K562 (cell line): ENCODE measurements around the gene HOXC10. TPM values are rescaled to one million over a fixed set of nuclear protein-coding genes. Genes with fewer than 3 reads are reported as not detected.

ENCODE experiments used
- ATAC-seq: fragments of 200-7000 bp; cut with Tn5 transposase; 3 replicates; pipeline ENCODE4 v1.9.1; 2020; ENCODE audit warnings: moderate library complexity
- BruUV-seq: library from RNA; stranded (reverse); fragments of 400-500 nt; replicated peaks from 2 replicates; lab custom pipeline; 2021; lab: Mats Ljungman, UMichigan
- CTCF ChIA-PET: fragments of 300-600 bp; formaldehyde crosslinking; extraction: SDS; loops from one replicate; lab custom pipeline; 2021; ENCODE audit warnings: low intra/inter-chr PET ratio; lab: Yijun Ruan, JAX
- POLR2A ChIA-PET: fragments of 300-600, 350-650 bp; sonication (Branson Sonifier 250); formaldehyde crosslinking; extraction: SDS; loops from one replicate; lab custom pipeline; 2021; ENCODE audit warnings: antibody characterized with exemption, inconsistent platforms; lab: Yijun Ruan, JAX
- DNase-seq, 4 experiments: peaks; one replicate each; pipeline versions ENCODE4 v3.0.0 to v3.0.0-alpha.2; 2011 to 2018; ENCODE audit warnings: low spot score in 3 of 4, mixed read lengths in 3 of 4; ENCODE audit errors: extremely low read depth in 1 of 4
- FAIRE-seq: peaks from 2 replicates; lab custom pipeline; 2011; peaks lifted over from hg19 to GRCh38; lab: Jason Lieb, UNC
- H2AFZ ChIP-seq: 2 replicates; pipeline ENCODE4 v1.6.0; 2011; ENCODE audit warnings: low read depth, low read length, control low read depth, inconsistent platforms
- H3K27ac ChIP-seq: fragments of 200-600 bp; 3 replicates; pipeline ENCODE4 v1.8.0; 2011; ENCODE audit warnings: low read depth, mild to moderate bottlenecking, control low read depth, inconsistent platforms, low read length, moderate library complexity, mixed read lengths; ENCODE audit errors: extremely low read depth
- H3K27me3 ChIP-seq, 2 experiments: fragments of 300-600 bp in 1 of 2; 2 replicates in 1 of 2; 3 replicates in 1 of 2; pipeline versions ENCODE4 v1.6.0 to v1.8.0; 2011; ENCODE audit warnings: inconsistent platforms in 2 of 2, low read length in 2 of 2, mild to moderate bottlenecking in 1 of 2, mixed read lengths in 1 of 2, moderate library complexity in 1 of 2; ENCODE audit not compliant: control insufficient read depth in 2 of 2, insufficient read depth in 2 of 2
- H3K36me3 ChIP-seq: fragments of 300-600 bp; 3 replicates; pipeline ENCODE4 v1.8.0; 2011; ENCODE audit warnings: mild to moderate bottlenecking, low read length, inconsistent platforms; ENCODE audit not compliant: control insufficient read depth, insufficient read depth
- H3K4me1 ChIP-seq, 2 experiments: fragments of 200-600 bp in 1 of 2; replicated peaks in 1 of 2; 2 replicates in 1 of 2; 3 replicates in 1 of 2; pipeline versions ENCODE4 v1.5.1 to v1.8.0; 2011; ENCODE audit warnings: inconsistent platforms in 2 of 2, low read length in 2 of 2, mild to moderate bottlenecking in 1 of 2, mixed read lengths in 1 of 2, moderate library complexity in 1 of 2; ENCODE audit not compliant: control insufficient read depth in 2 of 2, insufficient read depth in 2 of 2
- H3K4me2 ChIP-seq: 2 replicates; pipeline ENCODE4 v1.6.1; 2011; ENCODE audit warnings: low read length, control low read depth, inconsistent platforms, mixed read lengths; ENCODE audit not compliant: insufficient read depth
- H3K4me3 ChIP-seq: fragments of 200-600 bp; sonication (generic), shearing (Covaris generic); 2 replicates; pipeline ENCODE4 v1.5.1; 2016; ENCODE audit warnings: control low read depth, inconsistent platforms
- H3K79me2 ChIP-seq: fragments of 200-600 bp; 3 replicates; pipeline ENCODE4 v1.8.0; 2011; ENCODE audit warnings: low read length, inconsistent platforms; ENCODE audit not compliant: control insufficient read depth, insufficient read depth
- H3K9ac ChIP-seq, 2 experiments: 2 replicates each; pipeline versions ENCODE4 v1.6.0 to v1.6.1; 2011; ENCODE audit warnings: low read depth in 2 of 2, low read length in 2 of 2, control low read depth in 1 of 2, inconsistent platforms in 1 of 2, mild to moderate bottlenecking in 1 of 2, mixed read lengths in 1 of 2; ENCODE audit not compliant: insufficient read depth in 1 of 2
- H3K9me1 ChIP-seq: one replicate; pipeline ENCODE4 v1.6.0; 2011; ENCODE audit warnings: inconsistent platforms, mild to moderate bottlenecking, low read length, moderate library complexity; ENCODE audit not compliant: control insufficient read depth, insufficient read depth
- H3K9me3 ChIP-seq: replicated peaks from 2 replicates; pipeline ENCODE4 v1.5.1; 2011; ENCODE audit warnings: low read depth, low read length, inconsistent platforms; ENCODE audit not compliant: control insufficient read depth, insufficient read depth
- H4K20me1 ChIP-seq: replicated peaks from 2 replicates; pipeline ENCODE4 v1.6.1; 2011; ENCODE audit warnings: low read length, inconsistent platforms, mixed read lengths; ENCODE audit not compliant: control insufficient read depth, insufficient read depth
- NFE2L1 ChIP-seq: fragments of 450-650 bp; IDR thresholded peaks from 2 replicates; pipeline ENCODE4 v1.6.1; 2016; ENCODE audit warnings: missing genetic modification characterization, low read depth, mild to moderate bottlenecking, missing compliant biosample characterization, moderate library complexity, borderline replicate concordance
- WGBS: fragments of 100-300 bp; shearing (Covaris generic); methylation state at CpG from one replicate; pipeline ENCODE4 v1.1.6; 2016; ENCODE audit warnings: low coverage, mixed read lengths; ENCODE audit not compliant: insufficient coverage; ENCODE audit errors: missing lambda C conversion rate; 5-methylcytosine and 5-hydroxymethylcytosine counted together
- in situ Hi-C: fragments of 300-500 bp; cut with MboI; formaldehyde crosslinking; loops from 4 replicates; pipeline ENCODE4 v1.15.0; 2018; ENCODE audit warnings: inconsistent platforms, mixed read lengths
- intact Hi-C: fragments of 100-400 bp; cut with micrococcal nuclease; formaldehyde crosslinking; loops from 2 replicates; pipeline ENCODE4 v1.14.2; 2022
- polyA plus RNA-seq, 8 experiments: library from polyadenylated mRNA; depleted of rRNA in 4 of 8; stranded (reverse) in 5 of 8; unstranded in 3 of 8; fragments of >200 nt; fragmentation: Nextera tagmentation in 2 of 8; fragmentation: Illumina TruSeq in 1 of 8; extraction: Ambion mirVana in 2 of 8; extraction: Trizol in 1 of 8; gene quantifications; 2 replicates each; pipeline versions ENCODE4 v1.2.1 to v1.2.3, GENCODE V29; 2011 to 2014; ENCODE audit warnings: inconsistent platforms in 1 of 8, missing spikeins in 1 of 8
- total RNA-seq, 7 experiments: library from RNA; depleted of rRNA in 6 of 7; stranded (reverse); fragments of >200 nt in 6 of 7; fragmentation: Illumina TruSeq in 2 of 7; extraction: Trizol in 2 of 7; gene quantifications; 2 replicates each; pipeline versions ENCODE4 v1.2.1 to v1.2.3, GENCODE V29; 2011 to 2021; ENCODE audit warnings: low replicate concordance in 1 of 7
- TF ChIP-seq, protein P1 (sequence below), 2 experiments: fragments of 450-650 bp; IDR thresholded peaks; 2 replicates each; pipeline ENCODE4 v1.6.1; 2016
- TF ChIP-seq, protein P2 (sequence below): sonication (generic); formaldehyde crosslinking; IDR thresholded peaks from 2 replicates; pipeline ENCODE4 v1.8.1; 2023; ENCODE audit warnings: mild to moderate bottlenecking, missing genetic modification reagents

The HOXC10 gene
- total and polyA plus RNA-seq, 9 of the 15 experiments (the other 6 are each of a cell fraction or from before 2014, with no cell fraction given), result 0.13 to 0.77 (median 0.35) TPM; not detected in 2

DNA sequence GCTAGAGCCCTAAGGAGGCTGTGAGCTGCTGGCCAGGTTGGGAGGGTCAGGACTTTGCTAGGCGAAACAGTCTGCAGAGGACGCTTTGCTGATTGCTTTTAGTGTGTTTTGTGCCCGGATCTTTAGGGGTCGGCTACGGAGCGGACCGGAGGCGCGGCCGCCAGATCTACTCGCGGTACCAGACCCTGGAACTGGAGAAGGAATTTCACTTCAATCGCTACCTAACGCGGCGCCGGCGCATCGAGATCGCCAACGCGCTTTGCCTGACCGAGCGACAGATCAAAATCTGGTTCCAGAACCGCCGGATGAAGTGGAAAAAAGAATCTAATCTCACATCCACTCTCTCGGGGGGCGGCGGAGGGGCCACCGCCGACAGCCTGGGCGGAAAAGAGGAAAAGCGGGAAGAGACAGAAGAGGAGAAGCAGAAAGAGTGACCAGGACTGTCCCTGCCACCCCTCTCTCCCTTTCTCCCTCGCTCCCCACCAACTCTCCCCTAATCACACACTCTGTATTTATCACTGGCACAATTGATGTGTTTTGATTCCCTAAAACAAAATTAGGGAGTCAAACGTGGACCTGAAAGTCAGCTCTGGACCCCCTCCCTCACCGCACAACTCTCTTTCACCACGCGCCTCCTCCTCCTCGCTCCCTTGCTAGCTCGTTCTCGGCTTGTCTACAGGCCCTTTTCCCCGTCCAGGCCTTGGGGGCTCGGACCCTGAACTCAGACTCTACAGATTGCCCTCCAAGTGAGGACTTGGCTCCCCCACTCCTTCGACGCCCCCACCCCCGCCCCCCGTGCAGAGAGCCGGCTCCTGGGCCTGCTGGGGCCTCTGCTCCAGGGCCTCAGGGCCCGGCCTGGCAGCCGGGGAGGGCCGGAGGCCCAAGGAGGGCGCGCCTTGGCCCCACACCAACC lies 44.8 kb downstream of the HOXC10 start:
- H3K79me2 ChIP-seq, result no peaks in the 10 kb centered on the region
- H3K27me3 ChIP-seq, result no peaks in the 10 kb centered on the region
- TF ChIP-seq, protein P1, sequence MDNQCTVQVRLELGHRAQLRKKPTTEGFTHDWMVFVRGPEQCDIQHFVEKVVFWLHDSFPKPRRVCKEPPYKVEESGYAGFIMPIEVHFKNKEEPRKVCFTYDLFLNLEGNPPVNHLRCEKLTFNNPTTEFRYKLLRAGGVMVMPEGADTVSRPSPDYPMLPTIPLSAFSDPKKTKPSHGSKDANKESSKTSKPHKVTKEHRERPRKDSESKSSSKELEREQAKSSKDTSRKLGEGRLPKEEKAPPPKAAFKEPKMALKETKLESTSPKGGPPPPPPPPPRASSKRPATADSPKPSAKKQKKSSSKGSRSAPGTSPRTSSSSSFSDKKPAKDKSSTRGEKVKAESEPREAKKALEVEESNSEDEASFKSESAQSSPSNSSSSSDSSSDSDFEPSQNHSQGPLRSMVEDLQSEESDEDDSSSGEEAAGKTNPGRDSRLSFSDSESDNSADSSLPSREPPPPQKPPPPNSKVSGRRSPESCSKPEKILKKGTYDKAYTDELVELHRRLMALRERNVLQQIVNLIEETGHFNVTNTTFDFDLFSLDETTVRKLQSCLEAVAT (IDR thresholded peaks at IDR 0.05), result 0 out of 4 replicates have a peak, but pooled peaks of 1 of the 2 experiments have one; percentile 20
- TF ChIP-seq, protein P2, sequence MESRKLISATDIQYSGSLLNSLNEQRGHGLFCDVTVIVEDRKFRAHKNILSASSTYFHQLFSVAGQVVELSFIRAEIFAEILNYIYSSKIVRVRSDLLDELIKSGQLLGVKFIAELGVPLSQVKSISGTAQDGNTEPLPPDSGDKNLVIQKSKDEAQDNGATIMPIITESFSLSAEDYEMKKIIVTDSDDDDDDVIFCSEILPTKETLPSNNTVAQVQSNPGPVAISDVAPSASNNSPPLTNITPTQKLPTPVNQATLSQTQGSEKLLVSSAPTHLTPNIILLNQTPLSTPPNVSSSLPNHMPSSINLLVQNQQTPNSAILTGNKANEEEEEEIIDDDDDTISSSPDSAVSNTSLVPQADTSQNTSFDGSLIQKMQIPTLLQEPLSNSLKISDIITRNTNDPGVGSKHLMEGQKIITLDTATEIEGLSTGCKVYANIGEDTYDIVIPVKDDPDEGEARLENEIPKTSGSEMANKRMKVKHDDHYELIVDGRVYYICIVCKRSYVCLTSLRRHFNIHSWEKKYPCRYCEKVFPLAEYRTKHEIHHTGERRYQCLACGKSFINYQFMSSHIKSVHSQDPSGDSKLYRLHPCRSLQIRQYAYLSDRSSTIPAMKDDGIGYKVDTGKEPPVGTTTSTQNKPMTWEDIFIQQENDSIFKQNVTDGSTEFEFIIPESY (CRISPR knock-in tag), result peak; percentile 87
- no peak for TF ChIP-seq NFE2L1
- H3K9ac ChIP-seq, result no peak overlapping the region
- no TSS peak for BruUV-seq
- no peak overlapping the region for H3K4me3 ChIP-seq
- FAIRE-seq, result no peak
- H3K9me3 ChIP-seq, result no peaks in the 10 kb centered on the region
- in situ Hi-C loops, result loop anchor here (10.0 kb wide), 1 partner anchor 165 kb away; no protein-coding TSS in a partner anchor
- no peak overlapping the region for H3K4me2 ChIP-seq
- no peak overlapping the region for H3K27ac ChIP-seq
- H3K9me1 ChIP-seq, result no peaks in the 10 kb centered on the region
- ChIA-PET POLR2A (interaction anchor here (0.6 to 1.0 kb wide), 2 partner anchors 9 to 675 kb away, joined by 3 read pairs; no protein-coding TSS in a partner anchor), CTCF (no interaction called here)
- H3K4me1 ChIP-seq, result peaks cover 3 to 25% of the 10 kb centered on the region in 2 experiments; a peak in 3 of 5 replicates
- H3K36me3 ChIP-seq, result peaks cover 2% of the 10 kb centered on the region; the same call in 1 of the 3 replicates
- ATAC-seq, result no peak
- no peak overlapping the region for H2AFZ ChIP-seq
- 83% methylated on average over 29 of the region's 53 CpGs for WGBS
- intact Hi-C loops, result no loop called here
- no peak for DNase-seq
- H4K20me1 ChIP-seq, result no peaks in the 10 kb centered on the region
